Measurements from ENCODE around the gene SEC14L6.

GRCh38 chr22:30479981-30480380, 66.6 kb downstream of the SEC14L6 start:
- no peak for TF ChIP-seq POLR2A (IDR thresholded peaks at IDR 0.05)
- TF ChIP-seq CTCF (IDR thresholded peaks at IDR 0.05): no peak

All from thyroid gland (tissue), 4 donors.